Measurements from ENCODE around the gene CNTNAP5. TPM values are rescaled to one million over a fixed set of nuclear protein-coding genes. Genes with fewer than 3 reads are reported as not detected.
"Not testable (repeated sequence)": the region's sequence is repeated elsewhere in the genome, so short reads cannot be mapped to it uniquely, and the experiment has no call there.

CNTNAP5 gene
- total RNA-seq, 2 donors from 2014 or later = not detected

DNA sequence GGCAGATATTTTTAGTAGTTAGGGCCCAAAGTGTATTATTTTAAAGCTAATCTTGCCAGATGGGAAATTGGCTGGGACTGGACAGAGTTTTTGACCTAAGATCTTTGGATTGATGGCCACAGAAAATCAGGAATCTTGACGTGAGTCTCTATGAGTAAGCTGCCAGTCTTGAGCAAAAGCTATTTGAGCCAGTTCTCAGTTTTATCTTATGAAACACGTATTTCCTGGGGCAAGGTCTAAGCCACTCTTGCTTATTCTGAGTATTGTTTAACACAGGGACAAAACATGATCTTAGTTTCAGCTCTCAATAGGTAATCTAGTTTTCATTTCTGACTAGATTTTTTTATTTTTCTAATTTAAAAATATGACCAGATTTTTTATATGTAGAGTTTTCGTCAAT lies 329.4 kb downstream of the CNTNAP5 start:
- no peak overlapping the region for H3K27ac ChIP-seq
- H3K36me3 ChIP-seq = no peaks in the 10 kb centered on the region
- DNase-seq (ENCODE audit: low spot score) = no peak
- TF ChIP-seq, protein P1, sequence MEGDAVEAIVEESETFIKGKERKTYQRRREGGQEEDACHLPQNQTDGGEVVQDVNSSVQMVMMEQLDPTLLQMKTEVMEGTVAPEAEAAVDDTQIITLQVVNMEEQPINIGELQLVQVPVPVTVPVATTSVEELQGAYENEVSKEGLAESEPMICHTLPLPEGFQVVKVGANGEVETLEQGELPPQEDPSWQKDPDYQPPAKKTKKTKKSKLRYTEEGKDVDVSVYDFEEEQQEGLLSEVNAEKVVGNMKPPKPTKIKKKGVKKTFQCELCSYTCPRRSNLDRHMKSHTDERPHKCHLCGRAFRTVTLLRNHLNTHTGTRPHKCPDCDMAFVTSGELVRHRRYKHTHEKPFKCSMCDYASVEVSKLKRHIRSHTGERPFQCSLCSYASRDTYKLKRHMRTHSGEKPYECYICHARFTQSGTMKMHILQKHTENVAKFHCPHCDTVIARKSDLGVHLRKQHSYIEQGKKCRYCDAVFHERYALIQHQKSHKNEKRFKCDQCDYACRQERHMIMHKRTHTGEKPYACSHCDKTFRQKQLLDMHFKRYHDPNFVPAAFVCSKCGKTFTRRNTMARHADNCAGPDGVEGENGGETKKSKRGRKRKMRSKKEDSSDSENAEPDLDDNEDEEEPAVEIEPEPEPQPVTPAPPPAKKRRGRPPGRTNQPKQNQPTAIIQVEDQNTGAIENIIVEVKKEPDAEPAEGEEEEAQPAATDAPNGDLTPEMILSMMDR (IDR thresholded peaks at IDR 0.05) = no peak
- H3K4me3 ChIP-seq = no peak overlapping the region
- H3K27me3 ChIP-seq (replicated peaks; ENCODE audit: insufficient read depth) = no peaks in the 10 kb centered on the region
- H3K4me1 ChIP-seq (ENCODE audit: control insufficient read depth in 1 of 2, low read depth in 2 of 2) = no peaks in the 10 kb centered on the region
- ATAC-seq (ENCODE audit: insufficient number of reproducible peaks, low FRiP score, low read depth) = no peak
- no peaks in the 10 kb centered on the region for H3K9me3 ChIP-seq

DNA sequence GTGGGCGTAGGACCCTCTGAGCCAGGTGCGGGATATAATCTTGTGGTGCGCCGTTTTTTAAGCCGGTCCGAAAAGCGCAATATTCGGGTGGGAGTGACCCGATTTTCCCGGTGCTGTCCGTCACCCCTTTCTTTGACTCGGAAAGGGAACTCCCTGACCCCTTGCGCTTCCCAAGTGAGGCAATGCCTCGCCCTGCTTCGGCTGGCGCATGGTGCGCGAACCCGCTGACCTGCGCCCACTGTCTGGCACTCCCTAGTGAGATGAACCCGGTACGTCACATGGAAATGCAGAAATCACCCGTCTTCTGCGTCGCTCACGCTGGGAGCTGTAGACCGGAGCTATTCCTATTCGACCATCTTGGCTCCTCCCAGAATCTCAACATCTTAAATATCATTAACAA lies 336.9 kb downstream of the CNTNAP5 start:
- H3K27me3 ChIP-seq (replicated peaks; ENCODE audit: insufficient read depth); ATAC-seq (ENCODE audit: insufficient number of reproducible peaks, low FRiP score, low read depth); H3K27ac ChIP-seq; DNase-seq (ENCODE audit: low spot score); H3K4me3 ChIP-seq; H3K36me3 ChIP-seq; H3K9me3 ChIP-seq; H3K4me1 ChIP-seq (ENCODE audit: control insufficient read depth in 1 of 2, low read depth in 2 of 2): not testable (repeated sequence)

DNA sequence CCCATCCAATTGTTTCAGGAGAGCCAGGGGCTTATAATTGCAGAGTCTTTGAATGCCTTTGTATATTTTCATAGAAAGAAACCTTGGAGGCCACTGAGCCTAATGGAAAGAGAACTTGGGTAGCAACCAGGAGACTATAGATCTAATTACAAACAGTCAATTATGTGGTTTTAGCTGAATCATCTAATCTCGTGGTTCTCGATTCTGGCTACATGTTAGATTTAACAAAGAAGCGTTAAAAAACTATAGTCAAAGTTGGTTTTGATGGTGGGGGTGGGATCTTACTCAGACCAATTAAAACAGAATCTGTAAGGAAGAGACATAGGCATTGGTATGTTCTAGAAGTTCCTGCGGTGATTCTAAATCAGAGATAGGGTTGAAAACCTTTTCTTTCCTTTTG lies 344.1 kb downstream of the CNTNAP5 start:
- Histone ChIP-seq H3K4me3 (no peak overlapping the region), H3K27me3 (replicated peaks; ENCODE audit: insufficient read depth) (no peaks in the 10 kb centered on the region), H3K9me3 (no peaks in the 10 kb centered on the region), H3K27ac (no peak overlapping the region), H3K36me3 (no peaks in the 10 kb centered on the region), H3K4me1 (ENCODE audit: control insufficient read depth in 1 of 2, low read depth in 2 of 2) (no peaks in the 10 kb centered on the region)
- no peak for DNase-seq (ENCODE audit: low spot score)
- TF ChIP-seq, protein P1 (IDR thresholded peaks at IDR 0.05) = no peak
- ATAC-seq (ENCODE audit: insufficient number of reproducible peaks, low FRiP score, low read depth) = no peak

DNA sequence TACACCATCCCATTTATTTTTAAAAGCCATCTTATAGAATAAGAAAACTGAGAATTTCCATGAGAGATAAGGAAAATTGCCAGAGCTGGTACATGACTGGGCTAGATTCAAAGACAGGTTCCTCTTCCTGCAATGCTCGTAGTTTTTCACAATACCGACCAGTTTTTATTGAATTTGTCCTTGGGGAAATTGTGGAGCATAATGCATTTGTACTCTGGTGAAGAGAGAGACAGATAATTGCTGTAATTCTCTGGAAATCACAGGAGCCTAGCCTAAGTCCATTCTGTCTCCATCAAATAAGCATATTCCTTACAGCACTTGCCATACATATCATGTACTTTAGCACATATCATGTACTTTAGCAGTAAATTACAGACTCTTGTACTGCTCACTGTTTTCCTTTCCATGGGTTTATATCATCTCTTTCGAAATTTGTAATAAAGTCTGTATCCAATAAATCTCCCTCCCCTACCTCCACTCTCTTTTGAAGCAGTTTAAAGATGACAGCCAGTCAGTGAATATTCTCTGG lies 355.2 kb downstream of the CNTNAP5 start:
- no peak overlapping the region for H3K4me3 ChIP-seq
- no peaks in the 10 kb centered on the region for H3K4me1 ChIP-seq (ENCODE audit: control insufficient read depth in 1 of 2, low read depth in 2 of 2)
- no peak overlapping the region for H3K27ac ChIP-seq
- TF ChIP-seq, protein P1 (IDR thresholded peaks at IDR 0.05) = no peak
- no peaks in the 10 kb centered on the region for H3K9me3 ChIP-seq
- no peak for ATAC-seq (ENCODE audit: insufficient number of reproducible peaks, low FRiP score, low read depth)
- H3K27me3 ChIP-seq (replicated peaks; ENCODE audit: insufficient read depth) = no peaks in the 10 kb centered on the region
- no peaks in the 10 kb centered on the region for H3K36me3 ChIP-seq
- no peak for DNase-seq (ENCODE audit: low spot score)

DNA sequence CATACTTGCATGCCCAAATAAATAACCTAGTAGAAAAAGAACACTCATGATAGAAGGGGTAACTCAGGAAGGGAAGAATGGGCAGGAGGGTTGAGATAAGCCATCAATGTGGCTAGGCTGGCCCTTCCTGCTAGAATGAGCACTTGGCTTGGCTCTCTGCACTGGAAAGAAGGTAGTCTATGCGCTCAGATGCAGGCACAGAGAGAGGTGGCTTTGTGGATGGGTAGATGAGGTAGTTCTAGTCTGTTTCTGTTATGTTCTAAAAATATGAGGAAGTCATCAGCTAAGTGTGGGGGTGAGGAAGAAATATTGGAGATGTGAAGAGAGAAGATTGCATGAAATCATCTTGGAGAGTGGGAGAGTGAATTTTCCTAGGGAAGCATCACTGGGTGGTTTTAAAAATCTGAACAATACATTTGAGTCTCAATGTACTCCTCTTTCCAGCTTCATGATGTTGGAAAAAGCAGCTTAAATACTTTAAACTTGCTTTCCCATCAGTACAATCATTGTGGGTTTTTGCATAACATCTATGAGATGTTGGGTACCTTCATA lies 357.1 kb downstream of the CNTNAP5 start:
- H3K27ac ChIP-seq = no peak overlapping the region
- no peaks in the 10 kb centered on the region for H3K36me3 ChIP-seq
- no peaks in the 10 kb centered on the region for H3K9me3 ChIP-seq
- no peaks in the 10 kb centered on the region for H3K27me3 ChIP-seq (replicated peaks; ENCODE audit: insufficient read depth)
- no peak overlapping the region for H3K4me3 ChIP-seq
- DNase-seq (ENCODE audit: low spot score) (no peak), ATAC-seq (ENCODE audit: insufficient number of reproducible peaks, low FRiP score, low read depth) (no peak)
- TF ChIP-seq, protein P1 (IDR thresholded peaks at IDR 0.05) = no peak
- H3K4me1 ChIP-seq (ENCODE audit: control insufficient read depth in 1 of 2, low read depth in 2 of 2) = no peaks in the 10 kb centered on the region

DNA sequence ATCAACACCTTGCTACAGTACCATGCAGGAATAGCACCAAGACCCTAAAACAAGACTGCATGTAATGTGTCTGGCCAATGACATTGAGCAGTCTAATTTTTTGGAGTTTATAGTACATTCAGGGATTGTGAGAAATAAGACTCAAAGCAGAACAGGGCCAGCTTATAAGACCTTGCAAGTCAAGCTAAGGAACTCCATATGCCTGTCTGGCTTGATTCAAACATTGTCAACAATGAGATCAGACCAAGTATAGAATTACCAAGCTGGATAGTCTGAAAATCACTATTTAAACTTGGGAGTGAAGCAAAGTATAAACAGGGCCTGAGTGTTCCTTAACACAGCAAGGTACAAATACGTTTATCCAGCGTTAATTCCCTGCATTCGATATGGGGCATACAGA lies 370.9 kb downstream of the CNTNAP5 start:
- no peaks in the 10 kb centered on the region for H3K4me1 ChIP-seq (ENCODE audit: control insufficient read depth in 1 of 2, low read depth in 2 of 2)
- ATAC-seq (ENCODE audit: insufficient number of reproducible peaks, low FRiP score, low read depth) (no peak), DNase-seq (ENCODE audit: low spot score) (no peak)
- H3K4me3 ChIP-seq = no peak overlapping the region
- H3K36me3 ChIP-seq = no peaks in the 10 kb centered on the region
- TF ChIP-seq, protein P1 (IDR thresholded peaks at IDR 0.05) = no peak
- H3K9me3 ChIP-seq = no peaks in the 10 kb centered on the region
- no peaks in the 10 kb centered on the region for H3K27me3 ChIP-seq (replicated peaks; ENCODE audit: insufficient read depth)
- no peak overlapping the region for H3K27ac ChIP-seq
